NCI-H2107 (cell line): Measurements from ENCODE around the gene ICE2.
"Not testable (repeated sequence)": the region's sequence is repeated elsewhere in the genome, so short reads cannot be mapped to it uniquely, and the experiment has no call there.

Experiments
- DNase-seq: peaks from one replicate; lab custom pipeline; 2025; lab: John Stamatoyannopoulos, UW

ICE2 gene

DNA sequence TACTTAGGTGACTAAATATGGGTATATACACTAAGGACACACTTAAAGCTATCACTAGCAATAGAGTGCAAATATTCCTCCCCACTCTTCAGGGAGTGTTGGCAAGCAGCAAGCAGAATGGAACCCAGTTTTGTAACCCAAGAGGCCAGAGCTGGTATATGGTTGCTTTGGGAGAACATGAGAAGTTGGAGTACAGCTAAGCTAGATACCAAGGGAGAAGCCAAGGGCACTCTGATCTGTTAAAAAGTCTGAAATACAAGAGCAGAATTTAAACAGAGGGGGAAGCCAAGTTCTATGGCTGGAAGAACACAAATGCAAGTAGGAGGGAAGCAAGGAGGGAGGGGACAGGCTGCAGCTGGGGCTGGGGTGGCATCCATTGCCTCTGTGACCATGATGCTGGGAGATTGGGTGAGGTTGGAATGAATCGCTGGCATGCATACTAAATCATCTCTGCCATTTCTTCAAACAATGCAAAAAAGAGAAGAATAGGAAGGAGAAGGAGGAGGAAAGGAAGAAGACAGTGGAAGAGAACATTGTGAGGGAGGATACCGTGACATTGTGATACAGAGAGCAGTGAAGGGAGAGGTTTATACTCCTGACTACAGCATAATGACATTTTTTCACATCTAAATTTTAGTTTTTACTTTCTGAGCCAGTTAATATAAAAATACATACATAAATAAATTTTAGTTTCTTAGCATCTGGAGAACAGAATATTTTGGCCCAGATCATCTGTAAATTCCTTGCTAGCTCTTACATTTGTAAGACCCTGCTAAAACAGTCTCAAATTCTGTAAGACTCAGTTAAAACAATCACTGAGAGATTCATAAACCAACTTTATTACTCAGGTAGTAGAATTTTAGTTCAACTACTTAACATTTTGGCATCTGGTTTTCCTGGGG lies 72.2 kb downstream of the ICE2 start:
- DNase-seq = no peak

DNA sequence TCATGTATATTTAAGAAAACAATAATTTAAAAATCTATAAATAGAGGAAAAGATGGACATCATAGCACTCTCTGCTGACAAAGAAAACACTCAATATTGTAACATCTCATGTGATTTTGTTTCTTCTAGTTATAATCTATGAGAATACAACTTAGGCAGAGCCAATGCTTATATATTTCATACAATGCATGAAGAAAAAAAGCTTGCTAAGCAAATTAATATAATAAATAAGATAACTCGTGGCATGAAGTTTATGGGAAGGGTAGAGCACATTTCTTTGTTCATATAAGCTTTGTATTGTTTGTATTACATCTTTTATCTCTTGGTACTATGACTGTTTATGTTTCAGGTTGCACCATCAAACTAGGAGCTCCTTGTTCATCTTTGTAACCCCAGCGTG lies 73.5 kb downstream of the ICE2 start:
- no peak for DNase-seq

DNA sequence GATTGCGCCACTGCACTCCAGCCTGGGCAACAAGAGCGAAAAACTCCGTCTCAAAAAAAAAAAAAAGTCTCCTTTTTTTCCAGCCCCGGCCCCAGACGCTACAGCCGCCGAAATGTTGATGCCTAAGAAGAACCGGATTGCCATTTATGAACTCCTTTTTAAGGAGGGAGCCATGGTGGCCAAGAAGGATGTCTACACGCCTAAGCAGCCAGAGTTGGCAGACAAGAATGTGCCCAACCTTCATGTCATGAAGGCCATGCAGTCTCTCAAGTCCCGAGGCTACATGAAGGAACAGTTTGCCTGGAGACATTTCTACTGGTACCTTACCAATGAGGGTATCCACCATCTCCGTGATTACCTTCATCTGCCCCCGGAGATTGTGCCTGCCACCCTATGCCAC lies 74.6 kb downstream of the ICE2 start:
- not testable (repeated sequence) for DNase-seq

DNA sequence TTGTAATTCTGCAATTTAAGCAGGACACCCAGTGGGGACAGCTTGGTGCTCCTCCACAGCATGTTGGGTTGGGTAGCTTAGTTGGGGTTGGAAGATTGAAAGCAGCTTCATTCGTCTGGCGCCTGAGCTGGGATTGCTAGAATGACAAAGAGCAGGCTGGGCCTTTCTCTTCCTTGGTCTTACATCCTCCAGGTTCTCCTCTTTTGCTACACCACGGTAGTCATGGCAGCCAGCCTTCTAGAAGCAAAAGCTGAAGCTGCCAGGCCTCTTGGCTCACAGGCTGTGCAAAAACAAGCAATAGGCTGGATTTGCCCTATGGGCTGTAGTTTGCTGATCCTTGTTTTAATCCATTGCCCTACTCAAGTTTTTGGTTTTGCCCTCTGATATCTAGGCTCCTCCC lies 78.0 kb downstream of the ICE2 start:
- no peak for DNase-seq

DNA sequence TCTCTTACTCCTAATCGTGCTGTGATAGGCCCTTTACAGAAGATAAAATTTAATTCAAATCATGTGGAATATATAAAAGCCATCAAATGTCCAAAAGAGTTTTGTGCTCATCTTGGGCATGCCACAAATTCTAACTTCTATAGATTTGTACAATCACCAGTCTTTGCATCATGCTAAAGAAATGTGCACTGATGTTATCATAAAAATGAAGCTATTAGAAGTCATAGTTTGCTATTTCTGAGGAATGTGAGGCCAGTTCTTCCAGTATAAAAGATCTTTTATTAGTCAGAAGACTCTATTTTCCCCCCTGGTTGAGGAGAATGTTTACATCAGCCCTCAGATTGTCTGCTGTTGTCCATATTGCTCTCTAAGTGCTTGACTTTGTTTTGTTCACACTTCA lies 79.0 kb downstream of the ICE2 start:
- DNase-seq = no peak

DNA sequence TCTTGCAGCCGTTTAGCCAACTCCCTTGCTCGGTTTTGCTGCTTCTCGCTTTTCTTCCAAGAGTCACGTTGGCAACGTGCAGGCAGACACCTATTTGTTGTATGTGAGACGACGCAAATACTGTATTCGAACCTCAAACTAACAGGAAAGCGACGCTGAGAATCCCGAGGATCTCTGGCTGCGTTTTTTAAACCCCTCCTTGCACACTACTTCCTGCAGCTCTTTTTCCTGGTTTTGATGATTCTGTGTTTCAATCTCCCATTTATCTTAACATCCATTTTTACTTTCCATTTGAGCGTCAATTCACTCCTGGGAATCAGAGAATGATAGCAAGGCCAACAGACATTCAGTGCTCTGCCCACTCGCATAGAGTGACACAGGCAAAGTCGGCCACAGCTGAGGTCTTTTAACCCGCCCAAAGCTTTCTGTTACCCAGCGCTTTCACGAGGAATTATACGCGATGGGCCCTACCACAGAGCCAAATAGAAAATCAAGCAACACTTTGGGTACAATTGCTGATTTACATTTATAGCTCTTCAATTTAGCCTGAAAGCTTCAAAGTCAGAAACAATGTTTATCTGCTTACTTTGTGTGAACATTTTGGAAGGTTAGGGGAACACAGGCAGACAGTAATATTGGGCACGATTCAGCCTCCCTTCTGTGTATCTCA lies 79.6 kb downstream of the ICE2 start:
- DNase-seq = no peak

DNA sequence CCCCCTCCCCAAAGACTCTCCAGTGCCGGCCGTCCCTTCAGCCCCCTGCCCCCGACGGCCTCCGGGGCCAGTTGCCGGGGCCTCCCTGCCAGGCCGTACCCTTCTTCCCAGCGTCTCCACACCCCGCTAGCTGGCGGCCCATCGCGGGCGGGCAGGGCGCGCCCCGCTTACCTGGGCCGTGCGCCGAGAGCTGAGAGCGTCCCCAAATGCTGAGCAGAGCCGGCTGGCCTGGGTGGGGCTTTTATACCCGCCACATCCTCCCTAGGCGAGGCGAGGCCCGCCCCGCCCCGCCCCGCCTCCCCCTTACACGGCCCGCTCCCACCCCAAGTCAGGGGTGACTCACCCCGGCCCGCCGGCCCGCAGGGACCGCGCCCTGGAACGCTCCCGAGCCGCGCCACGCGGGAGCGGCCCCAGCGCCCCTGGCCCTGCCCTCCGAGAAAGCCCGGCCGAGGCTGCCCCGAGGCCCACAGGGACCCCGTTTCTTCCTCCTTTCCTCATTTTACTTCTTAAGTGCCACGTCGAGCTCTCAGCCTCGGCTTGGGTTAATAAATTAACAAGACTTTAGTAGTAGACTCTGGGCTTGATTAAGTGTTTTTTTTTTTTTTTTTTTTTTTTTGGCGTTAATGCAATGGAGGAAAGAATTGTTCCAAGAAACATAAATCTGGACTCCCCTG lies 81.0 kb downstream of the ICE2 start, which contains the start of gene ANXA2:
Gene ANXA2, minus strand, starts transcription at position 215 of the 674 bp plus-strand sequence. CDS start 11,911 bp downstream, outside the sequence.
- DNase-seq = no peak

DNA sequence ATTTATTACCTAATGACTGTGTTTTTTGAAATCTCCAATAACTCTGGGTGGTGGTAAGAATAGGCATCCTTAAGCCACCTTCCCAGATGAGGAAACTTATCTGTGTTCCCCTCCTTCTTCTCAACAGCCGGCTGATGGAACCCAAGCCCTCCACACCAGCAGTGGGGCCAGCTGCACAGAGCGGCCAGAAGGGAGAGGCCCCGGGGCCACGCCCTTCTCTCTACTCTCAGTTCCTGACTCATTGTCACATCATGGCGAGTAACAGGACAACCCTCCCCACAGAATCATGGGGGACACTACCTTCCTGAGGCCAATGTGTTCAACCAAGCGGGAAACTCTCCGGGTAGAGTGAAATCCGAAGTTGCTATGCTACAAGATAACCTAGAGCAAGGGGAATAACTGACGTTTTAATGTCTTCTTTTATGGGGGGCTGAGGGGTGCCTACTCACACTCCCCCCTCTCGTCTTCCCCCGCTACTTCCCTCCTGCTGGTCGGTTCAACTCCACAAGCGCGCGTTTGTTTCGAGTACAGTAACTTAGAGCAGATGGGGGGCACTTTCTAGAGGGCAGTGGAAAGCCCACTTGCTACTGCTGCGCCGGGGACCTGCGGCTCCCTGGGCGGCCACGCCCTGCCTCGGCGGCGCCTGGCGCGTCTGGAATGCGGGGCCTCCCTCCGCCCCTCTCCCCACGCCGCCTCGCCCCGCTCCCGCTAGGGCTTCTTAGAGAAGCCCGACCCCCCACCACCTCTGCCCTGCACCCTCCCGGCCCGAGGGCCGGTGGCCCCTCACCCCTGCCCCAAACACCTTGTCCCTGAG lies 81.8 kb downstream of the ICE2 start:
- no peak for DNase-seq

DNA sequence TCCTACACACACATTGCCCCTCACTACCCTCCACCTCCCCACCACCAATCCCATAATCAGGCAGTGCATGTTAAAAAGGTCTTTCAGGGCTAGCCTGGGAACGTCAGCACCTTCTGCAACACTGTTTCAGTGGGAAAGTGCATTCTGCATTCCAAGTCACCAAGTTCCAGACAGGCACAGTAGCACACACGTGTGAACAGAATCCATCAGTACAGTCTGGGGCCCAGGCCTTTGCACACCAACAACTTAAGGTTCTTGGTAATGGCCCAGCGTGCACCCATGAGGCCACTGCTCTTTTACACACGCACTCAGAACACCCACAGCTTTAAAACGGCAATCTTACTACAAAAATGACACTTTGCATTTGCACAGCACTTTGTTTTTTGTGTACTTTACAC lies 82.4 kb downstream of the ICE2 start:
- DNase-seq = no peak

DNA sequence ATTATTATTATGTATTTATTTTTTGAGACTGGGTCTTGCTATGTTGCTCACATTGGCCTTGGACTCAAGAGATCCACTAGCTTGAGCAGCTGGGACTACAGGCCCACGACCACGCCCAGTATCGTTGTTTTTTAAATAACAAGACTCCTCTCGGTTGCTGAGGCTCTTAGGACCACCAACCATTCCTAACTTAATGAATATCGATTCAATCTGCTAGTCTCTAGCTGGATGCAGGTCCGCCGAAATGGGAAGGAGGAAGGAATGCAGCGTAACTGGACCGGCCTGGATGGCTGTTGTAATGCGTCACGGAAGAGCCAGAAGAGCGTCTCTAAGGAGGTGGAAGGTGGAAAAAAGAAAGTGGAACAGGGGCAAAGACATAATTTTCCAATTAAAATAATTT lies 82.8 kb downstream of the ICE2 start:
- no peak for DNase-seq

DNA sequence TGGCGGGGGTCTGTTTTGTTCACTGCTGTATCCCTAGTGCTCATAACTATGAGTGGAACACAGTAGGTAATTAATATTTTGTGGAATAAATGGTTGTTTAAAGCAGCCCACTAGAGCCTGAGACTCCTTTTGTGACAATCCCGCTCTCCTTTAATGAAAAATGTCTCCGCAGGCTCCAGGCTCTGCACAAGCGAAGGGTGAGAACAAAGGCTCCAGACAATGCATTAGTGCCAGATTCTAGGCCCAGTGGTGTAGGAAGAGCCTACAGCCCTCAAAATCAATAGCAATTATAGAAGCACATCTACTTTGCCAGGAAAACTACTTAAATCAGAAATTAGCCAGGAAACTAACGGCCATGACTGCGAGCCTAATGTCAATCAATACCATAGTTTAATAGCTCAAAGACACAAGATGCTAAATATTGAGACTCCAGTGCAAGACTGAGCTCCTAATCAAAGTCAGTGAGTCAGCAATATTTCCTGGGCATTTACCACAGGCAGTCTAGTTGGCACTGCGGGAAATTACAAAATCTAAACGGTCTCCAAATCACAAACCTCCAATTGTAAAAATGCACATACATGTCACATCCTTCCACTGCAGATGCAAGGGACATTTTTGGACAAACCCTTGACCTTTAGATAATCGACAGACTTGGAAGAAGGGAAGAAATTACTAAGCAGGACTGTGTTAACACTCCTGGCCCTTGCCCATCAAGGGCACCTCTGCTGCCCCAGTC lies 83.5 kb downstream of the ICE2 start:
- no peak for DNase-seq

DNA sequence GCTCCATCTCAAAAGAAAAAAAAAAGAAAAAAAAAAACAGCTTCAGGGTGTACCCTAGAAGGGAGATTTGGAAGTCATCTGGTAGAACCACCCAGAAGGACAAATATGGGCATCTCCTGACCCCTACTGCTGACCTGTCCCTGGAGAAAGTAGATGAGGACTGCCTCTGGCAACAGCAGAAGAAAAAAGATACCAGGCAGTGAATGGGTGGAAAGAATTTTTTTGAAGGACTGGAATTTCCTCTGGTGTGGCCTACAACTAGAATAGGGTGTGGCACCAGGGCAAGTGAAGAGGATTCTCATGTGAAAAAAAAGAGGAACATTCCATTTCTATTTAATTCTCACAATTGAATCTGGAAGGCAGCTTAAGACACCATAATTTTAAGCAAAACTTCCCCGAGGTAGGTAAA lies 84.2 kb downstream of the ICE2 start:
- no peak for DNase-seq

DNA sequence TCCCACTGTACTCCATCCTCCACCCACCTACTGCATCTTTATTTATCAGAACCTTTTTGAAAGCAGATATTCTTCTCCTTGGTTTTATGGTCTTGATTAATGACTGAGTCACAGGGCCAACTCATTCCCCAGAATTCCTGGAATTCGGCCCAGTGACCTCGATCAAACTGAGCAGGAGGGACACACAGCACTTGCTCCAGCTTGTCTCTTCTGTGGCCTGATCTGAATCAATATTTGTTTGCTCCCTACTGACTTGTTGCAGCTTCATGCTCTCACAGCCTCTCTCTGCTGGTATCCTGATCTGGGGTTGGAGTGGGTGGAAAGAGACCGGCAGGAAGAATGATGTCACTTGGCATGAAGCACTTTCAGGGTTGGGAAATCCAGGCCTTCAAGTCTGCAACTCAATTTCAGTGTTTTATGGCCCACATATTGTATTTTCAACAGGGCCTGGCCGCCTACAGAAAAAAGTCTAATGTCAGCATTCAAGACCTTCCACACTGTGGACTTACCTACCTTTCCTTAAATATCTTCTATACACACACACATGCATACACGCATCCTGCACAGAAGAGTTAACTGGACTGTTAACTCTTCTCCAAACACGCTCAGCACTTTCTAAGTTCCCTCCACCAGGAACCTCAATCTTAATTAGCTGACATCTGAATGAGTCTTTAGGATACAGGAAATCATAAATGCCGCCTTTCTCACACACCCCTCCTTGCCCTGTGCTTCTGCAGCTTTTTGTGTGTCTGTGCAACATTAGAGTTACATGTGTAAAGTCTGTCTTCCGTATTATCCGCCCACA lies 85.8 kb downstream of the ICE2 start:
- peak; percentile 34 for DNase-seq

DNA sequence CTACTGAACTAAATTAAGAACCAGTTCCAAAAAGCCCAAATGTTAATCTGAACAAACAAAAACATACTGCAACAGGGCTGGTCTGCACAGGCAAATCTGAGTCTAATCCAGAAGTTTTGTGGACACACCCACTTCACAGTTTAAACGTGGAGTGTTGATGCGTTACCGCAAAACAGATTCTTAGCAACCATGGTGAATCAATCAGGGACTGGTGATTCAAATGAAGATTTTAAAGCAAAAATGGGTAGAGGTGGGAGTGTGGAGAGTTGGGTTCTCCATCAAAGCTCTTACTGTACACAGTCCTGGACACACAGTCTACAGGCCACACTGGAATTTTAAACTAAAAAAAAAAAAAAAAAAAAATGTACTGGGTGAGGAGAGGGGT lies 86.3 kb downstream of the ICE2 start:
- DNase-seq = no peak

DNA sequence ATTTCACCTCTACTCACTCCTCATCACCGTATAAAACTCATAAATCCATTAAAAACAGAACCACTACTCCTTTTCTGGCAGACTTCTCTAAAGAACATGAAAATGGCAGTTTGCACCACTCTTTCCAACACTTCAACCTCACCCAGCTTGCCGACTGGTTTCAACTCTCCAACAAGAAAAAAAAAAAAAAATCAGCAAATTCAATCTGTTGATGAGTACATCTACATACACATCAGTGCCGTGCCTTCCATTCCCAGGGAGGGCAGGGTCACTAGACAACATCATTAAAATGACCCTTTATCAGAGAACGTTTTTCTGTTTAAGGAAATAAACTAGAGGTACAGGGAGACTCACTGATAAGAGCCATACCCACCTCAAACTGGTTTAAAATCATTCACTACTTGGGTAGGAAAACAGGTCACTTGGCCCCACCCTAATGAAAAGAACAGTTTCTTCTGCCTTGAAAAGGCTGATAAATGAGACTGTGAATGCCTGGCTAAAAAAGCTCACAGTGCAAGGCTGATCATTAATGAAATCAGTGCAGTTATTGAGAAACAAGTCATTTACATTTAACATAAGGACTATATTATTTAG lies 87.1 kb downstream of the ICE2 start:
- no peak for DNase-seq

DNA sequence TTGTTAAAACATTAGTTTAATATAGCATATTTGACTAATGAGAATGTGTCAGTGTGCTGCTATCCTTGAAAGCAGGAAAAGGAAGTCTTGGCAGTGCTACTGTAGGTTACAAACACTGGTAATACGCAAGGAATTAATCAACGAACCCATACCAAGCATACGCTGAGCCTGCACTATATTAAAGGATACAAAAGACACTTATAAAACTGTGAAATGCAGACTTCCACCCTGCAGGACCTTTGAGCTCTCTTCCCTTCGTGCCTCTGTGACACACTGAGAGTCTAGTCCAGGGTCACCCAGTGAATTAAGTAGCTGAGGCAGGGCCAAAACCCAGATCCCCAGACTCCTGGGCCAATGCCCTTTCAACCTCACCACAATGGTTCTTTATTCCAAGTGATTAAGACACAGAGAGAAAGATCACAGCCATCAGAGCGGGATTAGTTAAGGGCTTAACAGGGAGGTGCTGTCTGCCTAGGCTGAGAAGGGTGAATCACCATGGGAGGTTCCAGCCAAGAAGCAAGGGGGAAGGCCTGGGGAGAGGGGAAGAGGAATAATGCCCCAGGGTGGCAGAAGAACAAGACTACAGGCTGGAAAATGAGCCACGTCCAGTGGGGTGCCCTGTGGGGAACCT lies 88.0 kb downstream of the ICE2 start:
- DNase-seq = no peak

DNA sequence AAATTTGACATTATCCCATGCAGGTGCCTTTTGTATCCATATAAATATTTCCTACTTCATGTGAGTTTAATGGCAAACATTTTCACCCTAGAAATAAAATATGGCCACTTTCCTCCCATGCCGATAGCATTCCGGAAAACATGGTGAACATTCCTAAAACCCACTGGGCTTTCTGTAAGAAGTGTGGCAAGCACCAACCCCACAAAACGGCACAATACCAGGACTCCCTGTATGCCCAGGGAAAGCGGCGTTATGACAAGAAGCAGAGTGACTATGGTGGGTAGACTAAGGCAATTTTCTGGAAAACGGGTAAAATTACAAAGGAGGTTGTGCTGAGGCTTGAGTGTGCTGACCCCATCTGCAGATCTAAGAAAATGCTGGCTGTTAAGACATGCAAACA lies 88.7 kb downstream of the ICE2 start:
- no peak for DNase-seq

DNA sequence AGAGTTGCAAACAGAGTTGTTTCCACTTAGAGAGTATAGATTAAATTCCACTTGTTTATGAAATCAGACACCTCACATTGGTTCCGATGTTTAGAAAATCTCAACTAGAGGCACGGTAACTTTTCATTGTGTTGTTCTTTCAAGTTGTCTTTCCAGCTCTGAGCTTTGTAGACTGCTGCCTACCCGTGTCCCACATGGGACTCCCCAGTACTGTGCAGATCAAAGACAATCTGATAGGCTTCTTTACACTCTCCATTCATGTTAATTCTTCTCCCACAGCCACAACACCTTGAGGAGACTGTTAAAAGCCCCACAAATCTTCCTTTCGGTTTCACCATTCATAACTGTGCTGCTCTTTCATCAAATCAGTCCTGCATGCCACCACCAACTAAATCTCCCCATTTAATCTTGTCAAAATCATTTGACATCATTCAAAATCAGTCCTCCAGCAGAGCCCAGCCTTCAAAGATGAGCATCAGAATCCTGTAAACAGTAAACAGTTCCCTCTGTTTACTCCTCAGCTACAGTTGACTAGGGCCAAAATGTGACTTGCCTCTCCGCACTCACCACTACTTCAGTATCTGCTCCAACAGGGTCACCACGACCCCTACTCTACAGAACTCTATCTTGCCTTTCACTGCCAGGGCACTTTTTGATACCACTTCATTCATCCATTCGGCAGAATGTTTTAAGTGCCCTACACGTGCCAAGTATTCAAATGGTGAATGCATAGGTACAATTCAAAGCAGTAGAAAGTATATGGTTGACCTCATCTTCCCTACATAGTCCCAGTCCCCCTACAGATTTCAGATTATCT lies 89.5 kb downstream of the ICE2 start:
- no peak for DNase-seq

DNA sequence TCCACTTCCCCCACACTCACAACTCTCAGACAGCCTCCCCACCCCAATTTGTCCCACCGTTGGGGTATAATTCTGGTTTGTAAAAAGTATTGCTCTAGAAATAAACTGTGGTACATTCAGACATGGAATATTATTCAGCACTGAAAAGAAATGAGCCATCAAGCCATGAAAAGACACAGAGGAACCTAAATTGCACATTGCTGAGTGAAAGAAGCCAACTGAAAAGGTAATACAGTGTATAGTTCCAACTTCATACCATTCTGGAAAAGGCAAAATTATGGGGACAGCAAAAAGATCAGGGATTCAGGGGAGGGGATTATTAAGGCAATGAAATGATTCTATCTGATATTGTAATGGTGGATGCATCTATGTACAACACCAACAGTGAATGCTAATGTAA lies 91.6 kb downstream of the ICE2 start:
- no peak for DNase-seq
